GM19240 (cell line): ENCODE data around the gene SLC25A26.

Source experiments
- DNase-seq: peaks from one replicate; pipeline ENCODE4 v3.0.0; 2011; ENCODE audit warnings: low spot score; ENCODE audit not compliant: insufficient read length

The SLC25A26 gene

DNA sequence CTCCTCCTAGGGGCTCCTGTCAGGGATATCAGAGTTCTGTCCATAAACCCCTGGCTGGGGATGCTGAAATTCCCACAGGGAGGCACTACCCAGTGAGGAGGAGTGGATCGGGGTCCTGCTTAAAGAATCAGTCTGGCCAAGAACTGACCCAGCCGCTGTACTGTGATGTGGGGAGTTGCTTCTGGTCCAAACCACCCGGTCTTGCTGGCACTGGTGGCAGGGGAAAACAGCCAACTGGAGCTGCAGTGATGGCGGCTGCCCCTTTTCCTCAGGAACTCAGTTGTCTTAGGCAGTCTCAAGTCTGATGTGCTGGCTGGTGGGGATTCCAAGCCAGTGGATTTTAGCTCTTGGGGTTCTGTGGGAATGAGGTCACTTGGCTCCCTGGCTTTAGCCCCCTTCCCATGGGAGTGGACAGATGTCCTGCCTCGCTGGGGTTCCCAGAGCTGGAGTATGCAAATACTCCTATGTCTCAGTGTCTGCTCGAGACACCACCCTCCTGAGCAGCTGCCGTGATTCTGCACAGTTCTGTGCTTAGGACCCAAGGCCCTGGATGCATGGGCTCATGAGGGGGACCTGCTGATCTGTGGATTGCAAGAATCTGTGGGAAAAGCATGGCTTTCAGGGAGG is 97.1 kb downstream of the SLC25A26 start:
- no peak for DNase-seq

GRCh38 chr3:66320390-66320789 is 99.6 kb downstream of the SLC25A26 start:
- no peak for DNase-seq

GRCh38 chr3:66322436-66322835 is 101.6 kb downstream of the SLC25A26 start:
- no peak for DNase-seq

DNA sequence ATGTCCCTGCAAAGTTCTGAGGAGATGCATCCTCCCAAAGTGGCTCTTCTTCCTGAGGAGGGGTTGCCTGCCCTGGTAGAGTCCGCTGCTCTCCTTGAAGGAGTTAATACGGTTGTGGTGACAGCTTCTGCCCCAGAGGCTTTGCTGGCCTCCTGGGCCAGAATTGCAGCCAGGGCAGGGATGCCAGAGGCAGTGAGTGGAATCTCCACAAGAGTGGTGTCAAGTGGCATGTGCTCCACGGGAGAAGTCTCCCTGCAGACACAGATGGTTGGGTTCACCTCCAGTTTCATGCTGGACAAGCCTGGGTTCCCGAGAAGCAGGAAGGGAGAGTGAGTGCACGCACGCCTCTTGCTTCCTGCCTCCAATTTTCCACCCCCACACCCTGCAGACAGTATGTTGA is 105.5 kb downstream of the SLC25A26 start:
- no peak for DNase-seq

DNA sequence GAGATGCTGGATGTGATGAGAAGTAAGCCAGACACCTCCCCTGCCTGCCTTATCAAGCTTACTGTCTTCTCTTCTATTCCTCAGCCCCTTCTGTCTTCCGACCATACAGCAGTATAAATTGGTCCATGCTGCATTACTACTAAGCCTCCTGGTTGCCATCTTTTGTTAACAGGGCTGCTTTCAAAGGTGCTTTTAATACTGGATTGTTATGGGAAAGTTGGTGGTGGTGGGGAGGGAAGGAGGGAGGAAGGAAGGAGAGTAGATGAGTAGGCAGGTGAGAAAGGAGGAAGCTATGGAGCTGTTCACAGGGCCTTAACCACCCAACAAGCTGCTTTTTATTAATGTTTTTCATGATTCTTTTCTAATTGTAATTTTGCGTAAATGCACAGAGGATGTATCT is 114.9 kb downstream of the SLC25A26 start:
- no peak for DNase-seq

GRCh38 chr3:66336333-66336766 is 115.5 kb downstream of the SLC25A26 start:
- no peak for DNase-seq

- no peak for DNase-seq
Measured at GRCh38 chr3:66338927-66339326, 118.1 kb downstream of the SLC25A26 start.

- no peak for DNase-seq
Measured at GRCh38 chr3:66342717-66343356, 122.0 kb downstream of the SLC25A26 start.

- no peak for DNase-seq
Measured at GRCh38 chr3:66344391-66344811, 123.6 kb downstream of the SLC25A26 start.

GRCh38 chr3:66344848-66345578 is 124.2 kb downstream of the SLC25A26 start:
- DNase-seq = no peak

DNA sequence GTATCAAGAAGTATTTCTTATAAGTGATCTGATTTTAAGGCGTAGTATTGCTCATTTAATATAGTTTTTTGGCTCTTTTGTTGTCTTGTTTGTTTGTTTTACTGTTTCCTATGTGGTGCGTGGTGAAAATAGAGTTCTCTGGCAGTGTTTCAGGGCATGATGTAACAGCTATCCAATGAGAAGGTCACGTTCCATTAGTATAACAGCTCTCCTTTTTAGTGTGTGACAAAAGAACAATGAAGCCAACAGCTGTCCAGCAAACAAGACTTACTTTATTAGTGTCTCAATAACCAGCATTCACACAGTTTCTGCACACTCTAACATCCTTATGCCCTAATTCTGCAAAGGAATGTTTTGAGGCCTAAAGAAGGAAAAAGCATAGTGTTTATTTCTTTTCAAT is 127.9 kb downstream of the SLC25A26 start:
- DNase-seq = no peak

GRCh38 chr3:66350601-66351000 is 129.8 kb downstream of the SLC25A26 start:
- no peak for DNase-seq

- DNase-seq = no peak
Measured at GRCh38 chr3:66353039-66353438, 132.2 kb downstream of the SLC25A26 start.

DNA sequence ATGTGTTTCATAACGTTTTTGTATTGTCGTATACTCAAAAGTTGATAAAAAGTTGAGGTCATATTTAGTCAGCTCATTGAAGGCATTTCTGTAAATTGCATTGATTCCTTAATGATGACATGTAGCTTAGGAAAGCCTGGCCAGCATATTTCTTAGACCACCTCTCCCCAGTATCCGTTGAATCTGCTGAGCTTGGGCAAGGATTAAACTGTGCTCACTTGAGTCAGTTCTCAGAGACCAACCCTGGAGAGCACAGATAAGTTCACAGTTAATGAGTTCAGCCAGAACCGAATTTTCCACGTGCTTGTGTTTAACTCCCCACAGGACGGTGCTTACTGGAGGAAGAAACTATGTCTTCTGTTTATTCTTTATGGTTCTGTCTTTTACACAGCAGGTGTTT is 132.7 kb downstream of the SLC25A26 start:
- DNase-seq = no peak

DNA sequence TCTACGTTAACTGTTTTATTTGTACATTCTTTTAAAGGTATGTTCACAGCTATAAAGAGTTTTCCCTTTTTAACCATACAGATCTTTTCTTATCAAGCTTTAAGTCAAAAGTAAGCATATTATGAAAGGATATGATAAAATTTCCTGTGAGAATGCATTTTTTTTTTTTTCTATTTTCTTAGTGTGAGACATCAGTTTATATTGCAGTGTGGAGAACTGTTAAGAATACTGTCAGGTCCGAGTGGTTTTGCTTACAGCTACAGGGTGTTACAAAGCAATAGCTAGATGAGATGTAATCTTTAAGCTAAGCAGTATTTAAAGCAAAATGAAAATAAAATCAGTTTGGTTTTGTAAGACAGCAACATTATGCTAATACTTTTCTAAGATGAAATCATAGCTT is 133.2 kb downstream of the SLC25A26 start:
- no peak for DNase-seq

DNA sequence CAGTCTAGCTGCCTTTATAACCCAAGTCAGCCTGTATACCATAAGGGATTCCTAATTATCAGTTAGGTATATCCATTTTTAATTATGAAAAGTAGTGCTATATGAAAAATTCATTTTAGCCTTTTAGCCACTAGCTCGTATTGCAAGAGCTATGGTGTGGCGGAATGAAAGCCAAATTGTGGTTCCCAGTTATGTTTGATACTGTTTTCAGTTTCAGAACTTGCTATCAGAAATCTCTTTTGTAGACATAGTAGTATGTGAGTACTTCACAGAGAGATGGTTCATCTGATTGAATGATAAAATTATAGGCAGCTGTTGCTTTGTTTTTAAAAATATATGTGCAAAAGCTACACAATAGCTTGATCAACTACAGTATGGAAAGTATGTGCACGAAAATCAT is 134.6 kb downstream of the SLC25A26 start:
- DNase-seq = no peak

GRCh38 chr3:66355997-66356396 is 135.2 kb downstream of the SLC25A26 start:
- DNase-seq = no peak

GRCh38 chr3:66361356-66361755 is 140.6 kb downstream of the SLC25A26 start:
- DNase-seq = no peak

DNA sequence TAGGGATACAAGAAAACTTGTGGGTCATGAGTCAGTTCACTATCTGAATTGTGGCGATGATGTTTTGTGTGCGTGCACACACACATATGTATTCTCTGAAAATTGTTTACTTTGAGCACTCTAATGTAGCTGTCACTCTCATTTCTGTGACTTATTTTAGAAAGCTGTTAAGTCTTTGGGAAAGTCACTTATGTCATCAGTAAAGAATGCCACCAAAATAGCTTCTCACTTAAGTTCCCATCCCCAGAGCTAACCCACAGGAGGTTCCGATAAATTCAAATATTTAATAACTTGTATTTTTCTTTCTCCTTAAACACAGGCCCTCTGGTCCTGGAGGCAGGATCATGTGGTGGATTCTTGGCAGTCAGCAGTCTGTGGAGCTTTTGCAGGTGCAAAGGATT is 141.7 kb downstream of the SLC25A26 start:
- no peak for DNase-seq

- no peak for DNase-seq
Measured at GRCh38 chr3:66363148-66363547, 142.3 kb downstream of the SLC25A26 start.

- no peak for DNase-seq
Measured at GRCh38 chr3:66365080-66365479, 144.3 kb downstream of the SLC25A26 start.

DNA sequence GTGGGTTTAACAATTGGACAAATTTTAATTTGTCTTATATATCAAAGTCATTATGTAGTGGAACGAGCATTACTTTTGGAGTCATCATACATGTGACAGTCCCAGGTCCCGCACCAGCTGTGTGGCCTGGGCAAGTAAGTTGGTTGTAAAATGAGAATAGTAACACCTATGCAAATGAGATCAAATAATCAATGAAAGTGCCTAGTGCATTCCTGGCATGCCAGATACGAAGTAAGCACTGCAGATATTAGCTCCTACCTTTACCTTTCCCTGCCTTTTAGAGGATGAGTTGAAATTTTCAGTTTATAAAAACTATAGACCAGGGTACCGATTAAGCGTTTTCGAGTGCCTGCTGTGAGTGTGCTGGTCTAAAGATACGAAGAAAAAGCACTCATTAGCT is 145.9 kb downstream of the SLC25A26 start:
- no peak for DNase-seq

DNA sequence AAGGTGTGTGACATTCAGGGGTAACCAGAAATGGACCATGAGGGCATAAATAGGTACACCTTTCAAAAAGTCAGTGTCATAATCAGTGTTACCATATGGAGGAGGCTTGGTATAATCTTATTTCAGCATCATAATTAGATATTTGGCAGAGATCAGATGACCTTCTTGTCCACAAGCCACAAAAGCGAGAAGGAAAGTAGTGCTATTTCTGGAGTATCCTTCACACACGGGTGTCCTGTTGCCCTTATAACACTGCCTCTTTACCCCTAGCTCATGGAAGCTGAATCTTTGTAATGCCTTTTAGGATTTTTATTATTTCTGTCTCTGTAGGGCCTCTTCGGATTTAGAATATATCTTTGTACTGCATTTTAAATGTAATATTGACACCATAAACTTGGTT is 147.2 kb downstream of the SLC25A26 start:
- no peak for DNase-seq
